NCI-H2196 (cell line): ENCODE measurements around the gene TRPV6.

Experiments
- DNase-seq: peaks from one replicate; lab custom pipeline; 2025; ENCODE audit not compliant: unreplicated experiment; lab: John Stamatoyannopoulos, UW

Gene TRPV6

GRCh38 chr7:142870147-142870559, 15.4 kb downstream of the TRPV6 start:
- DNase-seq = no peak

- no peak for DNase-seq
Observed at GRCh38 chr7:142869434-142869833, 16.1 kb downstream of the TRPV6 start.

GRCh38 chr7:142868986-142869415, 16.5 kb downstream of the TRPV6 start:
- DNase-seq = no peak

GRCh38 chr7:142868188-142868985, 17.2 kb downstream of the TRPV6 start:
- DNase-seq = no peak

GRCh38 chr7:142867398-142868187, 18.0 kb downstream of the TRPV6 start:
- no peak for DNase-seq

GRCh38 chr7:142867097-142867378, 18.5 kb downstream of the TRPV6 start:
- no peak for DNase-seq

- DNase-seq = no peak
Observed at GRCh38 chr7:142866361-142867096, 19.0 kb downstream of the TRPV6 start.

GRCh38 chr7:142865766-142866165, 19.8 kb downstream of the TRPV6 start:
- DNase-seq = no peak

- DNase-seq = no peak
Observed at GRCh38 chr7:142864980-142865747, 20.4 kb downstream of the TRPV6 start.

- no peak for DNase-seq
Observed at GRCh38 chr7:142863891-142864685, 21.5 kb downstream of the TRPV6 start.

GRCh38 chr7:142862786-142863400, 22.7 kb downstream of the TRPV6 start:
- no peak for DNase-seq

- no peak for DNase-seq
Observed at GRCh38 chr7:142862351-142862750, 23.2 kb downstream of the TRPV6 start.

GRCh38 chr7:142860968-142861367, 24.6 kb downstream of the TRPV6 start:
- no peak for DNase-seq

GRCh38 chr7:142859829-142860228, 25.7 kb downstream of the TRPV6 start:
- DNase-seq = no peak

- no peak for DNase-seq
Observed at GRCh38 chr7:142859411-142859810, 26.1 kb downstream of the TRPV6 start.

- DNase-seq = no peak
Observed at GRCh38 chr7:142857625-142858024, 27.9 kb downstream of the TRPV6 start.

- DNase-seq = no peak
Observed at GRCh38 chr7:142856565-142857245, 28.8 kb downstream of the TRPV6 start.

- no peak for DNase-seq
Observed at GRCh38 chr7:142855756-142856564, 29.6 kb downstream of the TRPV6 start.
